SK-N-SH (cell line): ENCODE measurements around the gene OLFML2A.

Experiments
- CTCF ChIP-seq: fragments of 200-600 bp; sonication (generic); IDR thresholded peaks from 2 replicates; pipeline ENCODE4 v1.6.1; 2017; ENCODE audit warnings: antibody characterized with exemption, mild to moderate bottlenecking, moderate library complexity
- ELF1 ChIP-seq: IDR thresholded peaks from 2 replicates; pipeline ENCODE4 v1.4.0; 2012
- FOXM1 ChIP-seq: IDR thresholded peaks from 2 replicates; pipeline ENCODE4 v1.4.0; 2012; ENCODE audit warnings: low read depth, mild to moderate bottlenecking
- MAX ChIP-seq: IDR thresholded peaks from 2 replicates; pipeline ENCODE4 v1.4.0; 2012; ENCODE audit warnings: low read depth
- MEF2A ChIP-seq: IDR thresholded peaks from 2 replicates; pipeline ENCODE4 v1.4.0; 2012; ENCODE audit warnings: low read depth, borderline replicate concordance
- POLR2AphosphoS5 ChIP-seq: IDR thresholded peaks from 2 replicates; pipeline ENCODE4 v1.6.1; 2012; ENCODE audit warnings: low read depth, low read length
- RAD21 ChIP-seq: IDR thresholded peaks from 2 replicates; pipeline ENCODE4 v1.6.1; 2012; ENCODE audit warnings: mild to moderate bottlenecking, low read length
- RXRA ChIP-seq: IDR thresholded peaks from 2 replicates; pipeline ENCODE4 v1.4.0; 2012; ENCODE audit warnings: low read depth, mild to moderate bottlenecking, borderline replicate concordance
- SIN3A ChIP-seq: IDR thresholded peaks from 2 replicates; pipeline ENCODE4 v1.6.1; 2012; ENCODE audit warnings: low read depth, mild to moderate bottlenecking, low read length, moderate library complexity, borderline replicate concordance
- SMC3 ChIP-seq: IDR thresholded peaks from 2 replicates; pipeline ENCODE4 v1.6.1; 2012; ENCODE audit warnings: low read depth, low read length, improper control_type of control experiment

- no peak for TF ChIP-seq MEF2A
- no peak for TF ChIP-seq CTCF
- no peak for TF ChIP-seq RXRA
- no peak for TF ChIP-seq ELF1
- no peak for TF ChIP-seq RAD21
- no peak for TF ChIP-seq MAX
- TF ChIP-seq FOXM1 = no peak
- TF ChIP-seq SIN3A = no peak
- no peak for TF ChIP-seq SMC3
- TF ChIP-seq POLR2AphosphoS5 = no peak
These were observed 86.5 kb downstream of the OLFML2A start for GRCh38 chr9:124863371-124863871.
